ENCODE measurements around the gene CFAP97D1.

DNA sequence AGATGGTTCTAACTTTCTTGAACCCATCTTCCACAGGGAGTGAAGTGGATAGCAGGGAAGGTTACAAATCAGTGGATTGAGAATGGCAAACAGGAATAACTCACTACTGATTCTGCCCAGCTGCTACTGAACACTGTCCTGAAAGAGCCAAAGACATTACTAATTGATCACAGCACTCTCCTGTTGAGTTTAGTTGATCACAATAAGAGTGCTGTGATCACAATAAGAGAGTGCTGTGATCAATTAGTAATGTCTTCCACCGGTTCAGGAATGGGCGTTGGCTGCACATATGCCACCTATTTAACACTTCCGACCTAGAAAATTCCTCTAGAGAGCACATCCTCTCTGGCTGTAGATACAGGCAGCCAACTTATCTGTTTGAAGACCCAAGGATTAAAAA, 11.4 kb downstream of the CFAP97D1 start:
- TF ChIP-seq, protein P1, sequence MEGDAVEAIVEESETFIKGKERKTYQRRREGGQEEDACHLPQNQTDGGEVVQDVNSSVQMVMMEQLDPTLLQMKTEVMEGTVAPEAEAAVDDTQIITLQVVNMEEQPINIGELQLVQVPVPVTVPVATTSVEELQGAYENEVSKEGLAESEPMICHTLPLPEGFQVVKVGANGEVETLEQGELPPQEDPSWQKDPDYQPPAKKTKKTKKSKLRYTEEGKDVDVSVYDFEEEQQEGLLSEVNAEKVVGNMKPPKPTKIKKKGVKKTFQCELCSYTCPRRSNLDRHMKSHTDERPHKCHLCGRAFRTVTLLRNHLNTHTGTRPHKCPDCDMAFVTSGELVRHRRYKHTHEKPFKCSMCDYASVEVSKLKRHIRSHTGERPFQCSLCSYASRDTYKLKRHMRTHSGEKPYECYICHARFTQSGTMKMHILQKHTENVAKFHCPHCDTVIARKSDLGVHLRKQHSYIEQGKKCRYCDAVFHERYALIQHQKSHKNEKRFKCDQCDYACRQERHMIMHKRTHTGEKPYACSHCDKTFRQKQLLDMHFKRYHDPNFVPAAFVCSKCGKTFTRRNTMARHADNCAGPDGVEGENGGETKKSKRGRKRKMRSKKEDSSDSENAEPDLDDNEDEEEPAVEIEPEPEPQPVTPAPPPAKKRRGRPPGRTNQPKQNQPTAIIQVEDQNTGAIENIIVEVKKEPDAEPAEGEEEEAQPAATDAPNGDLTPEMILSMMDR (IDR thresholded peaks at IDR 0.05) = no peak
- no peak for TF ChIP-seq EZH2 (IDR thresholded peaks at IDR 0.05; ENCODE audit: borderline replicate concordance, insufficient read depth, low read depth, low read length, poor library complexity, severe bottlenecking)

Measured in B cell (primary cell).